ENCODE measurements around the gene ZNG1B. TPM values are rescaled to one million over a fixed set of nuclear protein-coding genes. Genes with fewer than 3 reads are reported as not detected.
"Not testable (repeated sequence)": the region's sequence is repeated elsewhere in the genome, so short reads cannot be mapped to it uniquely, and the experiment has no call there.

ZNG1B gene
- total and polyA plus RNA-seq, 4 experiments from 2014 or later, result 32.7 to 44.0 (median 43.2) TPM

DNA sequence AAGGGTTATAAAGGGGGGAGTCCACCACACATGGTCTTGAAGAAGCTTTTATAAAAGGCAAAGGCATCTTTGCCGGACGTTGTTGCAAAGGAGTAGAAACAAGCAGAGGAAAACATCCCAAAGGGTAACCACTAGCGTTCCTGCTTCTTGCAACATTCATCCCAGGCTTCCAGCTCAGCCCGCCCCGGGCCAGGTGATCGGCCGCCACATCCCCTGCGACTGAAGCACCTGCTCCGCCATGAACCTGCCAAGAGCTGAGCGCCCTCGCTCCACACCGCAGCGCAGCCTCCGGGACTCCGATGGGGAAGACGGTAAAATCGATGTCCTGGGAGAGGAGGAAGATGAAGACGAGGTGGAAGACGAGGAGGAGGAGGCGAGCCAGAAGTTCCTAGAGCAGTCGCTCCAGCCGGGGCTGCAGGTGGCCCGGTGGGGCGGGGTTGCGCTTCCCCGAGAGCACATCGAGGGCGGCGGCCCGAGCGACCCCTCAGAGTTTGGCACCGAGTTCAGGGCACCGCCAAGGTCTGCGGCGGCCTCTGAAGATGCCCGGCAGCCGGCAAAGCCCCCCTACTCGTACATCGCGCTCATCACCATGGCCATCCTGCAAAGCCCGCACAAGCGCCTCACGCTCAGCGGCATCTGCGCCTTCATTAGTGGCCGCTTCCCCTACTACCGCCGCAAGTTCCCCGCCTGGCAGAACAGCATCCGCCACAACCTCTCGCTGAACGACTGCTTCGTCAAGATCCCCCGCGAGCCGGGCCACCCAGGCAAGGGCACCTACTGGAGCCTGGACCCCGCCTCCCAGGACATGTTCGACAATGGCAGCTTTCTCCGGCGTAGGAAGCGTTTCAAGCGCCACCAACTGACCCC, 61.8 kb downstream of the ZNG1B start:
- H3K4me3 Mint-ChIP-seq, result peak overlapping the region in 5 of 8 donors; percentile 47 to 73 (median 62)
- H3K27me3 ChIP-seq (ENCODE audit: insufficient read depth, low read length), result not testable (repeated sequence)

GRCh38 chr2:113499886-113500722, 62.6 kb downstream of the ZNG1B start:
- H3K4me3 ChIP-seq (ENCODE audit: low read length in 2 of 2); DNase-seq; H3K4me1 ChIP-seq (ENCODE audit: insufficient read depth, low read length); H3K9me3 Mint-ChIP-seq; H3K27me3 ChIP-seq (ENCODE audit: insufficient read depth, low read length); intact Hi-C loops (cut with micrococcal nuclease); H3K9me3 ChIP-seq (ENCODE audit: control insufficient read depth in 1 of 2, low read length in 2 of 2); H3K36me3 Mint-ChIP-seq; H3K27ac ChIP-seq (ENCODE audit: low read depth, low read length); CTCF ChIA-PET (ENCODE audit: partially characterized antibody); POLR2A ChIA-PET (ENCODE audit: partially characterized antibody); H3K36me3 ChIP-seq (ENCODE audit: insufficient read depth, low read length): not testable (repeated sequence)
- Mint-ChIP-seq H3K27me3 (peaks cover 6 to 23% of the 10 kb centered on the region in 2 donors), H3K4me1 (peaks cover 4 to 26% (median 9%) of the 10 kb centered on the region in 4 donors), H3K27ac (peak overlapping the region in 1 of 7 donors; percentile 79), H3K4me3 (peak overlapping the region in 5 of 8 donors; percentile 67 to 79 (median 71))

More for the DNA sequence above, 61.8 kb downstream of the ZNG1B start:
- Mint-ChIP-seq H3K4me1 (peaks cover 4 to 25% (median 9%) of the 10 kb centered on the region in 4 donors), H3K27me3 (peaks cover 6 to 21% of the 10 kb centered on the region in 2 donors), H3K27ac (peak overlapping the region in 1 of 7 donors; percentile 6)
- H3K36me3 Mint-ChIP-seq; H3K4me3 ChIP-seq (ENCODE audit: low read length in 2 of 2); H3K4me1 ChIP-seq (ENCODE audit: insufficient read depth, low read length); H3K9me3 Mint-ChIP-seq; H3K9me3 ChIP-seq (ENCODE audit: control insufficient read depth in 1 of 2, low read length in 2 of 2); H3K27ac ChIP-seq (ENCODE audit: low read depth, low read length); H3K36me3 ChIP-seq (ENCODE audit: insufficient read depth, low read length); intact Hi-C loops (cut with micrococcal nuclease); POLR2A ChIA-PET (ENCODE audit: partially characterized antibody); CTCF ChIA-PET (ENCODE audit: partially characterized antibody): not testable (repeated sequence)
- peak in 3 of 5 donors; percentile 21 to 33 (median 27) for DNase-seq

DNA sequence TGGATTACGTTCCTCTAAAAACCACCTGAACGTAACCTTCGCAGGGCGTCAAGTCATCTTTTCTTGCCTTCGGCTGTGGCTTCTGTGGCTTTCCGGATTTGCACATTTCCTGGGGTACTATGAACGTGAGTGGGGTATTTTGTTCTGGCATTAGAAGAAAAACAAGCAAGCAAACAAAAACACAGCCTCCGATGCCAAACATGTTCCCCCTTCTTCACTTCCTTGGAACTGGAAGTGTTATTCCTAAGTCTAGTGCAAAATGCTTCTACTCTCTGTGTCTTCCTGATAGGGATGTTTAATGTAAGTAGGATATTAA, 63.2 kb downstream of the ZNG1B start:
- H3K9me3 ChIP-seq (ENCODE audit: control insufficient read depth in 1 of 2, low read length in 2 of 2); H3K27ac ChIP-seq (ENCODE audit: low read depth, low read length); intact Hi-C loops (cut with micrococcal nuclease); H3K36me3 Mint-ChIP-seq; H3K4me3 ChIP-seq (ENCODE audit: low read length in 2 of 2); H3K36me3 ChIP-seq (ENCODE audit: insufficient read depth, low read length); H3K4me1 ChIP-seq (ENCODE audit: insufficient read depth, low read length); CTCF ChIA-PET (ENCODE audit: partially characterized antibody); POLR2A ChIA-PET (ENCODE audit: partially characterized antibody); H3K9me3 Mint-ChIP-seq; H3K27me3 ChIP-seq (ENCODE audit: insufficient read depth, low read length): not testable (repeated sequence)
- Mint-ChIP-seq H3K4me3 (peak overlapping the region in 5 of 8 donors; percentile 67 to 79 (median 71)), H3K27me3 (peaks cover 6 to 23% of the 10 kb centered on the region in 2 donors), H3K27ac (peak overlapping the region in 1 of 7 donors; percentile 79), H3K4me1 (peaks cover 4 to 26% (median 9%) of the 10 kb centered on the region in 4 donors)
- DNase-seq, result peak in 4 of 5 donors; percentile 42 to 70 (median 57)

- Mint-ChIP-seq H3K27ac (peak overlapping the region in 3 of 7 donors; percentile 7 to 73 (median 73)), H3K27me3 (peaks cover 6 to 26% of the 10 kb centered on the region in 2 donors), H3K4me1 (peaks cover 4 to 26% (median 9%) of the 10 kb centered on the region in 4 donors), H3K4me3 (peak overlapping the region in 7 of 8 donors; percentile 68 to 86 (median 70))
- DNase-seq, result peak in 3 of 5 donors; percentile 22 to 24 (median 22)
- H3K4me1 ChIP-seq (ENCODE audit: insufficient read depth, low read length); H3K36me3 ChIP-seq (ENCODE audit: insufficient read depth, low read length); H3K9me3 ChIP-seq (ENCODE audit: control insufficient read depth in 1 of 2, low read length in 2 of 2); H3K4me3 ChIP-seq (ENCODE audit: low read length in 2 of 2); intact Hi-C loops (cut with micrococcal nuclease); POLR2A ChIA-PET (ENCODE audit: partially characterized antibody); H3K27me3 ChIP-seq (ENCODE audit: insufficient read depth, low read length); H3K36me3 Mint-ChIP-seq; H3K9me3 Mint-ChIP-seq; H3K27ac ChIP-seq (ENCODE audit: low read depth, low read length); CTCF ChIA-PET (ENCODE audit: partially characterized antibody): not testable (repeated sequence)
Observed at GRCh38 chr2:113502216-113503093, 65.0 kb downstream of the ZNG1B start.

- CTCF ChIA-PET (ENCODE audit: partially characterized antibody); H3K9me3 Mint-ChIP-seq; H3K36me3 Mint-ChIP-seq; intact Hi-C loops (cut with micrococcal nuclease); H3K36me3 ChIP-seq (ENCODE audit: insufficient read depth, low read length); H3K27me3 ChIP-seq (ENCODE audit: insufficient read depth, low read length); H3K27ac ChIP-seq (ENCODE audit: low read depth, low read length); H3K9me3 ChIP-seq (ENCODE audit: control insufficient read depth in 1 of 2, low read length in 2 of 2); H3K4me1 ChIP-seq (ENCODE audit: insufficient read depth, low read length); POLR2A ChIA-PET (ENCODE audit: partially characterized antibody): not testable (repeated sequence)
- H3K4me1 Mint-ChIP-seq, result peaks cover 4 to 23% (median 9%) of the 10 kb centered on the region in 4 donors
- peak overlapping the region in 1 of 7 donors; percentile 73 for H3K27ac Mint-ChIP-seq
- H3K4me3 Mint-ChIP-seq, result peak overlapping the region in 7 of 8 donors; percentile 62 to 86 (median 69)
- H3K27me3 Mint-ChIP-seq, result peaks cover 5 to 27% of the 10 kb centered on the region in 2 donors
- H3K4me3 ChIP-seq (ENCODE audit: low read length in 2 of 2), result peak overlapping the region in 1 of 2 donors; percentile 14
- peak; percentile 20 to 63 (median 45) for DNase-seq
Observed at GRCh38 chr2:113503094-113504042, 65.9 kb downstream of the ZNG1B start.

DNA sequence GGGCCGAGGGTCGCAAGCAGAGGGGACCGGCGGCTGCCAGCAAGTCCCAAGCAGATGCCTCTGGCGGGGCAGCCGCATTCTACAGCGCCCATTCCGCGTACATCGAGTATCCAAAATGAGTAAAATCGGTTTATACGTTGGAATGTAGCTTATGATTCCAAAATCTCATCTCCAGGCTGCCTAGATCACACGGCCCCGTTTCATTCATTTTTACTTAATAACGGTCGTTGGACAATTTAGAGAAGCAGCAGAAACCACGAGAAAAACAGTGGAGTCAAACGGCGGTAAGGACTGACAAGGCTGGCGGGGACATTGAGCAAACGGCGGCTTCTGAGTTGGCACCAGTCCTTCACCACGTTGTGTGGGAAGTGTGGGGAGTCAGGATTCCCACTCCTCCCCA, 66.6 kb downstream of the ZNG1B start:
- H3K4me3 ChIP-seq (ENCODE audit: low read length in 2 of 2); H3K36me3 ChIP-seq (ENCODE audit: insufficient read depth, low read length); H3K36me3 Mint-ChIP-seq; DNase-seq; H3K27ac ChIP-seq (ENCODE audit: low read depth, low read length); H3K27me3 ChIP-seq (ENCODE audit: insufficient read depth, low read length); POLR2A ChIA-PET (ENCODE audit: partially characterized antibody); H3K9me3 ChIP-seq (ENCODE audit: control insufficient read depth in 1 of 2, low read length in 2 of 2); CTCF ChIA-PET (ENCODE audit: partially characterized antibody); H3K4me1 ChIP-seq (ENCODE audit: insufficient read depth, low read length); intact Hi-C loops (cut with micrococcal nuclease); H3K9me3 Mint-ChIP-seq: not testable (repeated sequence)
- Mint-ChIP-seq H3K27ac (peak overlapping the region in 2 of 7 donors; percentile 23 to 47), H3K4me1 (peaks cover 4 to 19% (median 9%) of the 10 kb centered on the region in 4 donors), H3K27me3 (peaks cover 5 to 30% of the 10 kb centered on the region in 2 donors), H3K4me3 (peak overlapping the region in 7 of 8 donors; percentile 8 to 80 (median 49))
